Neural progenitor cell (in vitro differentiated cells): ENCODE data around the gene CFL1. TPM values are rescaled to one million over a fixed set of nuclear protein-coding genes. Genes with fewer than 3 reads are reported as not detected.

Source experiments
- DNase-seq: peaks from one replicate; pipeline ENCODE4 v3.0.0-alpha.2; 2016; ENCODE audit warnings: low spot score
- H2AFZ ChIP-seq: fragments of 200-600 bp; sonication (generic); replicated peaks from 2 replicates; pipeline ENCODE4 v1.6.1; 2016; ENCODE audit warnings: antibody characterized with exemption
- H3F3A ChIP-seq: fragments of 200-600 bp; sonication (generic); 2 replicates; pipeline ENCODE4 v1.6.1; 2016; ENCODE audit warnings: antibody characterized with exemption, low read depth
- H3K27ac ChIP-seq: fragments of 200-600 bp; sonication (generic); 2 replicates; pipeline ENCODE4 v1.5.1; 2016; ENCODE audit warnings: mild to moderate bottlenecking
- H3K27me3 ChIP-seq: fragments of 200-600 bp; sonication (generic); 2 replicates; pipeline ENCODE4 v1.6.1; 2016; ENCODE audit warnings: mild to moderate bottlenecking, moderate library complexity
- H3K36me3 ChIP-seq: fragments of 200-600 bp; sonication (generic); 2 replicates; pipeline ENCODE4 v1.5.1; 2016
- H3K4me1 ChIP-seq: fragments of 200-600 bp; sonication (generic); 2 replicates; pipeline ENCODE4 v1.6.1; 2016; ENCODE audit warnings: mixed run types
- H3K4me2 ChIP-seq: fragments of 200-600 bp; sonication (generic); 2 replicates; pipeline ENCODE4 v1.6.1; 2016
- H3K4me3 ChIP-seq: fragments of 200-600 bp; sonication (generic); 2 replicates; pipeline ENCODE4 v1.5.1; 2016
- H3K79me2 ChIP-seq: fragments of 200-600 bp; sonication (generic); 2 replicates; pipeline ENCODE4 v1.6.1; 2016; ENCODE audit warnings: low read depth
- H3K9ac ChIP-seq: fragments of 200-600 bp; sonication (generic); 2 replicates; pipeline ENCODE4 v1.6.1; 2016
- H3K9me3 ChIP-seq: fragments of 200-600 bp; sonication (generic); 2 replicates; pipeline ENCODE4 v1.5.1; 2016; ENCODE audit warnings: low read depth
- H4K20me1 ChIP-seq: fragments of 200-600 bp; sonication (generic); 2 replicates; pipeline ENCODE4 v1.6.1; 2016; ENCODE audit warnings: low read depth
- H3K27ac Mint-ChIP-seq: 3 replicates; pipeline ENCODE4 v1.8.0; 2021; ENCODE audit warnings: mixed read lengths
- H3K27me3 Mint-ChIP-seq: 2 replicates; pipeline ENCODE4 v1.8.0; 2022; ENCODE audit warnings: low read depth, mild to moderate bottlenecking, inconsistent platforms, moderate library complexity, mixed read lengths; ENCODE audit not compliant: insufficient read depth
- H3K36me3 Mint-ChIP-seq: 3 replicates; pipeline ENCODE4 v1.8.0; 2021; ENCODE audit warnings: mixed read lengths
- H3K4me1 Mint-ChIP-seq: 3 replicates; pipeline ENCODE4 v1.8.0; 2021; ENCODE audit warnings: mixed read lengths
- H3K4me3 Mint-ChIP-seq: 3 replicates; pipeline ENCODE4 v1.8.0; 2021; ENCODE audit warnings: mild to moderate bottlenecking, moderate library complexity, mixed read lengths
- H3K9me3 Mint-ChIP-seq: 3 replicates; pipeline ENCODE4 v1.8.0; 2020; ENCODE audit warnings: mixed read lengths
- CTCF ChIP-seq: fragments of 200-600 bp; sonication (generic); IDR thresholded peaks from 2 replicates; pipeline ENCODE4 v1.5.1; 2017; ENCODE audit warnings: antibody characterized with exemption, mild to moderate bottlenecking
- EZH2 ChIP-seq: fragments of 200-600 bp; sonication (generic); IDR thresholded peaks from 2 replicates; pipeline ENCODE4 v1.6.1; 2017; ENCODE audit warnings: antibody characterized with exemption, mild to moderate bottlenecking, moderate library complexity
- EZH2phosphoT487 ChIP-seq: fragments of 200-600 bp; sonication (generic); IDR thresholded peaks from 2 replicates; pipeline ENCODE4 v1.6.1; 2017; ENCODE audit warnings: antibody characterized with exemption
- total RNA-seq: library from RNA; depleted of rRNA; stranded (reverse); fragments of >200 nt; gene quantifications from 2 replicates; pipeline ENCODE4 v1.2.3, GENCODE V29; 2015; ENCODE audit warnings: low replicate concordance

Gene CFL1
- total RNA-seq, 1 donor from 2014 or later, result 704 TPM

- Histone ChIP-seq H3K27me3 (no peaks in the 10 kb centered on the region), H3K4me3 (no peak overlapping the region), H2AFZ (no peak overlapping the region), H4K20me1 (peaks cover 13% of the 10 kb centered on the region), H3K9ac (no peak overlapping the region), H3K36me3 (peaks cover 4% of the 10 kb centered on the region), H3K4me2 (no peak overlapping the region), H3K9me3 (no peaks in the 10 kb centered on the region), H3K79me2 (no peaks in the 10 kb centered on the region), H3K27ac (no peak overlapping the region), H3F3A (peaks cover 3% of the 10 kb centered on the region), H3K4me1 (no peaks in the 10 kb centered on the region)
- no peak for DNase-seq
- peaks cover 11% of the 10 kb centered on the region for H3K27me3 Mint-ChIP-seq
- H3K27ac Mint-ChIP-seq, result no peak overlapping the region
- H3K4me1 Mint-ChIP-seq, result peaks cover 7% of the 10 kb centered on the region
- H3K36me3 Mint-ChIP-seq, result peaks cover 12% of the 10 kb centered on the region
- no peaks in the 10 kb centered on the region for H3K9me3 Mint-ChIP-seq
- no peak overlapping the region for H3K4me3 Mint-ChIP-seq
- TF ChIP-seq CTCF, result no peak
- no peak for TF ChIP-seq EZH2phosphoT487
- TF ChIP-seq EZH2, result no peak
Observed at GRCh38 chr11:65880027-65880426, 22.0 kb upstream of the CFL1 start.

GRCh38 chr11:65879617-65880016, 21.6 kb upstream of the CFL1 start, which contains the start of gene CTSW:
Gene CTSW (plus strand): TSS chr11:65879837. CDS start chr11:65879855, 18 bp downstream.
- no peak within 1 kb of the TSS for H3K4me3 ChIP-seq
- no peaks in the 10 kb centered on the region for H3K9me3 ChIP-seq
- no peaks in the 10 kb centered on the region for H3K9me3 Mint-ChIP-seq
- peaks cover 10% of the 10 kb centered on the region for H4K20me1 ChIP-seq
- H3K4me2 ChIP-seq, result no peak within 1 kb of the TSS
- H3F3A ChIP-seq, result no peaks in the 10 kb centered on the region
- DNase-seq, result no peak
- no peak within 1 kb of the TSS for H3K27ac Mint-ChIP-seq
- H3K4me1 Mint-ChIP-seq, result peaks cover 6% of the 10 kb centered on the region
- no peaks in the 10 kb centered on the region for H3K79me2 ChIP-seq
- H3K27ac ChIP-seq, result no peak within 1 kb of the TSS
- TF ChIP-seq EZH2, result no peak
- TF ChIP-seq CTCF, result no peak
- TF ChIP-seq EZH2phosphoT487, result no peak
- no peak within 1 kb of the TSS for H2AFZ ChIP-seq
- H3K36me3 ChIP-seq, result peaks cover 4% of the 10 kb centered on the region
- H3K4me1 ChIP-seq, result no peaks in the 10 kb centered on the region
- H3K9ac ChIP-seq, result no peak within 1 kb of the TSS
- H3K27me3 Mint-ChIP-seq, result peaks cover 11% of the 10 kb centered on the region
- H3K27me3 ChIP-seq, result no peaks in the 10 kb centered on the region
- peaks cover 11% of the 10 kb centered on the region for H3K36me3 Mint-ChIP-seq
- H3K4me3 Mint-ChIP-seq, result peak within 1 kb of the TSS; percentile 5

GRCh38 chr11:65873318-65874156, 15.6 kb upstream of the CFL1 start:
- H3K9me3 Mint-ChIP-seq, result no peaks in the 10 kb centered on the region
- H3K9ac ChIP-seq, result no peak overlapping the region
- H3K4me3 Mint-ChIP-seq, result peak overlapping the region; percentile 83
- no peaks in the 10 kb centered on the region for H3K9me3 ChIP-seq
- H4K20me1 ChIP-seq, result no peaks in the 10 kb centered on the region
- peak overlapping the region; percentile 38 for H3K27ac Mint-ChIP-seq
- peaks cover 4% of the 10 kb centered on the region for H3K4me1 ChIP-seq
- H3K27ac ChIP-seq, result no peak overlapping the region
- H3F3A ChIP-seq, result peaks cover 14% of the 10 kb centered on the region
- peaks cover 23% of the 10 kb centered on the region for H3K4me1 Mint-ChIP-seq
- no peaks in the 10 kb centered on the region for H3K36me3 Mint-ChIP-seq
- H3K36me3 ChIP-seq, result no peaks in the 10 kb centered on the region
- H3K27me3 Mint-ChIP-seq, result peaks cover 19% of the 10 kb centered on the region
- H2AFZ ChIP-seq, result peak overlapping the region; percentile 64
- H3K4me2 ChIP-seq, result peak overlapping the region; percentile 97
- H3K4me3 ChIP-seq, result peak overlapping the region; percentile 67
- H3K27me3 ChIP-seq, result peaks cover 17% of the 10 kb centered on the region
- no peaks in the 10 kb centered on the region for H3K79me2 ChIP-seq
- DNase-seq, result peak; percentile 96
- TF ChIP-seq EZH2 (peak; percentile 59), CTCF (no peak)
